ENCODE results near the gene ADAM12.

- TF ChIP-seq, protein P1, sequence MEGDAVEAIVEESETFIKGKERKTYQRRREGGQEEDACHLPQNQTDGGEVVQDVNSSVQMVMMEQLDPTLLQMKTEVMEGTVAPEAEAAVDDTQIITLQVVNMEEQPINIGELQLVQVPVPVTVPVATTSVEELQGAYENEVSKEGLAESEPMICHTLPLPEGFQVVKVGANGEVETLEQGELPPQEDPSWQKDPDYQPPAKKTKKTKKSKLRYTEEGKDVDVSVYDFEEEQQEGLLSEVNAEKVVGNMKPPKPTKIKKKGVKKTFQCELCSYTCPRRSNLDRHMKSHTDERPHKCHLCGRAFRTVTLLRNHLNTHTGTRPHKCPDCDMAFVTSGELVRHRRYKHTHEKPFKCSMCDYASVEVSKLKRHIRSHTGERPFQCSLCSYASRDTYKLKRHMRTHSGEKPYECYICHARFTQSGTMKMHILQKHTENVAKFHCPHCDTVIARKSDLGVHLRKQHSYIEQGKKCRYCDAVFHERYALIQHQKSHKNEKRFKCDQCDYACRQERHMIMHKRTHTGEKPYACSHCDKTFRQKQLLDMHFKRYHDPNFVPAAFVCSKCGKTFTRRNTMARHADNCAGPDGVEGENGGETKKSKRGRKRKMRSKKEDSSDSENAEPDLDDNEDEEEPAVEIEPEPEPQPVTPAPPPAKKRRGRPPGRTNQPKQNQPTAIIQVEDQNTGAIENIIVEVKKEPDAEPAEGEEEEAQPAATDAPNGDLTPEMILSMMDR (IDR thresholded peaks at IDR 0.05; ENCODE audit: low read depth, low read length) = no peak
- TF ChIP-seq EZH2phosphoT487 (IDR thresholded peaks at IDR 0.05; ENCODE audit: low read depth) = no peak
Measured at GRCh38 chr10:126201603-126202002, 186.7 kb downstream of the ADAM12 start.

All from OCI-LY3 (cell line).